ES-I3 (cell line): ENCODE data around the gene HTR1B.
A peak's percentile ranks its signal among the peaks of the same experiment; 100 is the strongest.

Source experiments
- H3K36me3 ChIP-seq: 2 replicates; pipeline ENCODE4 v1.6.1; 2013; ENCODE audit warnings: mild to moderate bottlenecking, low read length, control low read depth, moderate library complexity; ENCODE audit not compliant: insufficient read depth
- H3K4me1 ChIP-seq: 2 replicates; pipeline ENCODE4 v1.6.1; 2013; ENCODE audit warnings: mild to moderate bottlenecking, control low read depth, low read length; ENCODE audit not compliant: insufficient read depth
- H3K9ac ChIP-seq: 2 replicates; pipeline ENCODE4 v1.6.1; 2013; ENCODE audit warnings: low read depth, mild to moderate bottlenecking, low read length, moderate library complexity
- H3K9me3 ChIP-seq: 2 replicates; pipeline ENCODE4 v1.6.1; 2013; ENCODE audit warnings: mild to moderate bottlenecking, low read length, moderate library complexity; ENCODE audit not compliant: control insufficient read depth, insufficient read depth

Gene HTR1B

GRCh38 chr6:77463861-77464494 lies 687 bp upstream of the HTR1B start:
- H3K9me3 ChIP-seq: no peaks in the 10 kb centered on the region
- no peaks in the 10 kb centered on the region for H3K4me1 ChIP-seq
- peak overlapping the region; percentile 84 for H3K9ac ChIP-seq
- H3K36me3 ChIP-seq: no peaks in the 10 kb centered on the region

GRCh38 chr6:77462359-77463307 lies 658 bp downstream of the HTR1B start:
- peak overlapping the region; percentile 84 for H3K9ac ChIP-seq
- no peaks in the 10 kb centered on the region for H3K9me3 ChIP-seq
- peaks cover 7% of the 10 kb centered on the region; the same call in 1 of the 2 replicates for H3K4me1 ChIP-seq
- H3K36me3 ChIP-seq: no peaks in the 10 kb centered on the region

- peak overlapping the region; percentile 84; the same call in 1 of the 2 replicates for H3K9ac ChIP-seq
- H3K36me3 ChIP-seq: no peaks in the 10 kb centered on the region
- H3K4me1 ChIP-seq: peaks cover 11% of the 10 kb centered on the region; the same call in 1 of the 2 replicates
- no peaks in the 10 kb centered on the region for H3K9me3 ChIP-seq
These were observed 1.5 kb downstream of the HTR1B start for GRCh38 chr6:77461796-77462195.

- H3K9ac ChIP-seq: no peak overlapping the region
- H3K36me3 ChIP-seq: no peaks in the 10 kb centered on the region
- no peaks in the 10 kb centered on the region for H3K9me3 ChIP-seq
- H3K4me1 ChIP-seq: peaks cover 32% of the 10 kb centered on the region; the same call in 1 of the 2 replicates
These were observed 4.9 kb downstream of the HTR1B start for GRCh38 chr6:77458421-77458820.

GRCh38 chr6:77457720-77458349 lies 5.5 kb downstream of the HTR1B start:
- no peaks in the 10 kb centered on the region for H3K36me3 ChIP-seq
- peaks cover 32% of the 10 kb centered on the region; the same call in 1 of the 2 replicates for H3K4me1 ChIP-seq
- H3K9ac ChIP-seq: no peak overlapping the region
- no peaks in the 10 kb centered on the region for H3K9me3 ChIP-seq

- Histone ChIP-seq H3K36me3 (no peaks in the 10 kb centered on the region), H3K9me3 (no peaks in the 10 kb centered on the region), H3K4me1 (peaks cover 32% of the 10 kb centered on the region; the same call in 1 of the 2 replicates), H3K9ac (no peak overlapping the region)
These were observed 6.6 kb downstream of the HTR1B start for GRCh38 chr6:77456531-77457248.

- H3K9me3 ChIP-seq: no peaks in the 10 kb centered on the region
- peaks cover 32% of the 10 kb centered on the region; the same call in 1 of the 2 replicates for H3K4me1 ChIP-seq
- no peaks in the 10 kb centered on the region for H3K36me3 ChIP-seq
- H3K9ac ChIP-seq: no peak overlapping the region
These were observed 8.0 kb downstream of the HTR1B start for GRCh38 chr6:77455271-77455670.

- no peaks in the 10 kb centered on the region for H3K36me3 ChIP-seq
- H3K9ac ChIP-seq: no peak overlapping the region
- H3K9me3 ChIP-seq: no peaks in the 10 kb centered on the region
- peaks cover 32% of the 10 kb centered on the region; the same call in 1 of the 2 replicates for H3K4me1 ChIP-seq
These were observed 8.9 kb downstream of the HTR1B start for GRCh38 chr6:77454386-77454785.

- no peaks in the 10 kb centered on the region for H3K36me3 ChIP-seq
- peaks cover 26% of the 10 kb centered on the region; the same call in 1 of the 2 replicates for H3K4me1 ChIP-seq
- H3K9ac ChIP-seq: no peak overlapping the region
- no peaks in the 10 kb centered on the region for H3K9me3 ChIP-seq
These were observed 11.8 kb downstream of the HTR1B start for GRCh38 chr6:77451466-77451865.

GRCh38 chr6:77450924-77451323 lies 12.4 kb downstream of the HTR1B start:
- Histone ChIP-seq H3K4me1 (peaks cover 25% of the 10 kb centered on the region; the same call in 1 of the 2 replicates), H3K9me3 (no peaks in the 10 kb centered on the region), H3K36me3 (no peaks in the 10 kb centered on the region), H3K9ac (no peak overlapping the region)

- H3K4me1 ChIP-seq: peaks cover 12% of the 10 kb centered on the region; the same call in 1 of the 2 replicates
- no peaks in the 10 kb centered on the region for H3K9me3 ChIP-seq
These were observed 14.7 kb downstream of the HTR1B start for GRCh38 chr6:77448546-77448945.

GRCh38 chr6:77447254-77447653 lies 16.0 kb downstream of the HTR1B start:
- no peak overlapping the region for H3K9ac ChIP-seq
- H3K4me1 ChIP-seq: peaks cover 12% of the 10 kb centered on the region; the same call in 1 of the 2 replicates
- H3K36me3 ChIP-seq: no peaks in the 10 kb centered on the region
- no peaks in the 10 kb centered on the region for H3K9me3 ChIP-seq

More at GRCh38 chr6:77448546-77448945, 14.7 kb downstream of the HTR1B start:
- no peak overlapping the region for H3K9ac ChIP-seq
- H3K36me3 ChIP-seq: no peaks in the 10 kb centered on the region

GRCh38 chr6:77446249-77446648 lies 17.0 kb downstream of the HTR1B start:
- Histone ChIP-seq H3K4me1 (peaks cover 12% of the 10 kb centered on the region; the same call in 1 of the 2 replicates), H3K36me3 (no peaks in the 10 kb centered on the region), H3K9me3 (no peaks in the 10 kb centered on the region), H3K9ac (no peak overlapping the region)

GRCh38 chr6:77445214-77445613 lies 18.1 kb downstream of the HTR1B start:
- Histone ChIP-seq H3K4me1 (peaks cover 12% of the 10 kb centered on the region; the same call in 1 of the 2 replicates), H3K36me3 (no peaks in the 10 kb centered on the region), H3K9me3 (no peaks in the 10 kb centered on the region), H3K9ac (no peak overlapping the region)
